ENCODE measurements around the gene SHISA9. TPM values are rescaled to one million over a fixed set of nuclear protein-coding genes. Genes with fewer than 3 reads are reported as not detected.

Gene SHISA9
- total RNA-seq, 1 donor from 2014 or later: not detected

DNA sequence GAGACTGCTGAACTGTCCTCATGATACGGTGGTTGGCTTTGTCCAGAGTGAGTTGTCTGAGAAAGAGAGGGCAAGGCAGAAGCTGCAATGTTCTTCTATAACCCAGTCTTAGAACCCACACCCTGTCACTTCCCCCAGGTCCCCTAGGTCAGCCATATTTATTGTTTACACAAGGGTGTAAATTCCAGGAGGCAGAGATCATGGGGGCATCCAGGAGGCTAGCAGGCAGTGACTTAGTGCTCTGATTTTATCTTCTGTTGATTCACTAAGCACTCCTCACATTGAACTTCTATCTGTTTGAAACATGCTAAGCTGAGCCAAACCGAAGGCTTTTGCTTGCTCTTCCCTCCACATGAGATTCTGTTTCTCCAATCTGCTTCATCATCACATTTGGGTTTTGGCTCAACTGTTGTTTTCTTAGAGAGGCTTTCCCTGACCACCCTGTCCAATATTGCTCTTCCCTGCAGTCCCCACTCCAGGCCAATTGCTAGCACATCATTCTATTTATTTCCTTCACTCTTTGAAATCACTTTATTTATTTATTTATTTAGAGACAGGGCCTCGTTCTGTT, 34.3 kb upstream of the SHISA9 start:
- no peak for DNase-seq
- TF ChIP-seq, protein P1, sequence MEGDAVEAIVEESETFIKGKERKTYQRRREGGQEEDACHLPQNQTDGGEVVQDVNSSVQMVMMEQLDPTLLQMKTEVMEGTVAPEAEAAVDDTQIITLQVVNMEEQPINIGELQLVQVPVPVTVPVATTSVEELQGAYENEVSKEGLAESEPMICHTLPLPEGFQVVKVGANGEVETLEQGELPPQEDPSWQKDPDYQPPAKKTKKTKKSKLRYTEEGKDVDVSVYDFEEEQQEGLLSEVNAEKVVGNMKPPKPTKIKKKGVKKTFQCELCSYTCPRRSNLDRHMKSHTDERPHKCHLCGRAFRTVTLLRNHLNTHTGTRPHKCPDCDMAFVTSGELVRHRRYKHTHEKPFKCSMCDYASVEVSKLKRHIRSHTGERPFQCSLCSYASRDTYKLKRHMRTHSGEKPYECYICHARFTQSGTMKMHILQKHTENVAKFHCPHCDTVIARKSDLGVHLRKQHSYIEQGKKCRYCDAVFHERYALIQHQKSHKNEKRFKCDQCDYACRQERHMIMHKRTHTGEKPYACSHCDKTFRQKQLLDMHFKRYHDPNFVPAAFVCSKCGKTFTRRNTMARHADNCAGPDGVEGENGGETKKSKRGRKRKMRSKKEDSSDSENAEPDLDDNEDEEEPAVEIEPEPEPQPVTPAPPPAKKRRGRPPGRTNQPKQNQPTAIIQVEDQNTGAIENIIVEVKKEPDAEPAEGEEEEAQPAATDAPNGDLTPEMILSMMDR (IDR thresholded peaks at IDR 0.05): no peak
- Histone ChIP-seq H3K4me3 (no peak overlapping the region), H3K4me1 (no peaks in the 10 kb centered on the region), H3K27me3 (ENCODE audit: low read depth) (no peaks in the 10 kb centered on the region), H3K36me3 (no peaks in the 10 kb centered on the region), H3K9me3 (no peaks in the 10 kb centered on the region), H3K27ac (no peak overlapping the region)
- no peak for ATAC-seq
- intact Hi-C loops (cut with DNase I): no loop called here

DNA sequence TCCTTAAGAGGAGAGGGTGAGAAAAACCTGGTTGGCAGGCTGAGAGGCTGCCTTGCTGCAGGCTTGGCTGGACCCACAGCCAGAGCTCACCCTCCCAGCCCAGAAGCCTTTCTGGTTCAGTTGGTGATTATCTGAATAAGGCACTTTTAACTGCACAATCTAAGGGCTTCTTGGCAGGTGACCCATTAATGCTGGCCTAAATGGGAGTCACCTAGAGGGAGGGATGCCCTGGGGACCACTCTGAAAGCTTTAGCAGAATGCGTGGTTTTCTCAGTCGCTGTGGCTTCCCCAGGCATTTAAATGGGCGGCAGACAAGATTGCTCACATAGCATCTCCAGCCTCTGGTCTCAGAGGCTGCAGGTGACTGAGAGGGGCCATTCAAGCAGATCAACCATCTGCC, 33.2 kb upstream of the SHISA9 start:
- Histone ChIP-seq H3K4me3 (no peak overlapping the region), H3K27me3 (ENCODE audit: low read depth) (no peaks in the 10 kb centered on the region), H3K4me1 (no peaks in the 10 kb centered on the region), H3K27ac (no peak overlapping the region), H3K36me3 (no peaks in the 10 kb centered on the region), H3K9me3 (no peaks in the 10 kb centered on the region)
- intact Hi-C loops (cut with DNase I): no loop called here
- TF ChIP-seq, protein P1 (IDR thresholded peaks at IDR 0.05): no peak
- no peak for ATAC-seq
- DNase-seq: no peak

DNA sequence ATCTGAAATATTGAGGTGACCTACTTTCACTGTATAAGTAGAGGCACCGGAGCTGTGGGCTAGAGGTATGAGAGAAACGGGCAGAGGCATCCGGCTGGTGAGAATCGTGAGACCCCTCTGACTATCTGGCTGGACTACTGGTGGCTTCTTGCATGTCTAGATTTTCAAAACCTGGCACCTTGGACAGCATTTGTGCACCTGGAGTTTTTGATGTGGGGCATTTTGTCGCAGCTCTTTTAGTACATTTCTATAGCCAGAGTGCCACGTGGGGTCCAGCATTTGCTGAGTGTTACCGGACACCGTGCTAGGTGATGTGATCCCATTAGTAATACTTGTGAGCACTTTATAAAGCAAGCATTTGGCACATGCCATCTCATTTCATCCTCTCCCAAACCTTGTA, 32.6 kb upstream of the SHISA9 start:
- DNase-seq: no peak
- TF ChIP-seq, protein P1 (IDR thresholded peaks at IDR 0.05): no peak
- ATAC-seq: no peak
- Histone ChIP-seq H3K27ac (no peak overlapping the region), H3K36me3 (no peaks in the 10 kb centered on the region), H3K27me3 (ENCODE audit: low read depth) (no peaks in the 10 kb centered on the region), H3K4me1 (no peaks in the 10 kb centered on the region), H3K9me3 (no peaks in the 10 kb centered on the region), H3K4me3 (no peak overlapping the region)
- intact Hi-C loops (cut with DNase I): no loop called here

DNA sequence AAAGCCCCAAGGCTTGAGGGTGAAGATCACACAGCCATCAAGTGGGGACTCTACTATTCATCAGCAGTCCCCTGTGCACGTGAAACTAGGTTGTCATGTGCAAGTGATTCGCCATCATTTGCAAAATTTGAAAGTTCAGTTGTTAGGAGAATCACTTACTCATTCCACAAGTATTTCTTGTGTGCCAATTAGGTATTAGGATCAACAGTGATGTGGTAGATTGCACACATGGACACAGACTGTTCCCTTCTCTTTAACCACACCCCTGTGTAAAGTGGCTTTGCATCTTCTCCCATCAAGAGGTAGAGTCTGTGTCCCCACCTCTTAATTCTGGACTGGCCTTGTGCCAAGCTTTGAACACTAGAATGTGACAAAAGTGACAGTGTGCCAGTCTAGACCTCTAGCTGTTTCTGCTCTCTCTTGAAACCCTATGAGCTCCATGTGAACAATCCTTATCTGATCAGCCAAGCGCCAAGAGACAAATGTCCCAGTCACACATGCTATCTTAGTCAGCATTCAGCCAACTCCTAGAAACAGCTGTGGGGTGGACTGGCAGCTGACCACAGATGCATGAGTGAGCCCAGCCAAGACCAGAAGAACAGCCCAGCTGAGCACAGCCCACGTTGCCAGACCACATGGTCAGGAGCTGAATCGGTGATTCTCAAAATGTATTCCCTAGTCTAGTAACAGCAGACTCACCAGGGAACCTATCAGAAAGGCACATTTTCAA, 31.5 kb upstream of the SHISA9 start:
- ATAC-seq: no peak
- Histone ChIP-seq H3K27ac (no peak overlapping the region), H3K4me1 (no peaks in the 10 kb centered on the region), H3K4me3 (no peak overlapping the region), H3K9me3 (no peaks in the 10 kb centered on the region), H3K27me3 (ENCODE audit: low read depth) (no peaks in the 10 kb centered on the region), H3K36me3 (no peaks in the 10 kb centered on the region)
- TF ChIP-seq, protein P1 (IDR thresholded peaks at IDR 0.05): no peak
- no peak for DNase-seq
- intact Hi-C loops (cut with DNase I): no loop called here

DNA sequence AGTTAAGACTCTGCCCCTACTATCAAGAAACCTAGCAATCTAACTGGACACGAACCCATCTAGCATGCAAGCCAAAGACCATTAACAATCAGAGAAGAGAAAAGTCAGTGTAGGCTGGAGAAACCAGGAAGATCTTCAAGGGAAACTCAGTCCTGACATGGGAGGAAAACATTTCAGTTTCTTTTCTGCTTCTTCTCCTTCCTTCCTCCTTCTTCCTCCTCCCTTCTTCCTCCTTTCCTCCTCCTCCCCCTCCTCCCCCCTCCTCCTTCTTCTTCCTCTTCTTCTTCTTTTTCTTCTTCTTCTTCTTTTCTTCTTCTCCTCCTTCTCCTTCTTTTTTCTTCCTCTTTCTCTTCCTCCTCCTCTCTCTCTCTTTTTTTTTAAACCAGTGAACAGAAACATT, 29.6 kb upstream of the SHISA9 start:
- Histone ChIP-seq H3K9me3 (no peaks in the 10 kb centered on the region), H3K27me3 (ENCODE audit: low read depth) (no peaks in the 10 kb centered on the region), H3K27ac (no peak overlapping the region), H3K36me3 (no peaks in the 10 kb centered on the region), H3K4me3 (no peak overlapping the region), H3K4me1 (no peaks in the 10 kb centered on the region)
- TF ChIP-seq, protein P1 (IDR thresholded peaks at IDR 0.05): no peak
- intact Hi-C loops (cut with DNase I): no loop called here
- no peak for ATAC-seq
- DNase-seq: no peak
